OCI-LY7 (cell line): ENCODE results near the gene BAIAP2. TPM values are rescaled to one million over a fixed set of nuclear protein-coding genes. Genes with fewer than 3 reads are reported as not detected.

Experiments used
- BruUV-seq: library from RNA; stranded (reverse); fragments of 400-500 nt; replicated peaks from 2 replicates; lab custom pipeline; 2021; lab: Mats Ljungman, UMichigan
- CTCF ChIA-PET: fragments of 300-600 bp; sonication (Branson Sonifier 250); formaldehyde crosslinking; loops from one replicate; lab custom pipeline; 2022; ENCODE audit warnings: antibody characterized with exemption; ENCODE audit not compliant: unreplicated experiment; lab: Charles Lee
- POLR2A ChIA-PET: fragments of 300-600 bp; sonication (Branson Sonifier 250); formaldehyde crosslinking; loops from one replicate; lab custom pipeline; 2022; ENCODE audit warnings: antibody characterized with exemption; lab: Charles Lee
- DNase-seq: peaks from one replicate; pipeline ENCODE4 v3.0.0-alpha.2; 2015; ENCODE audit warnings: low spot score
- H2AFZ ChIP-seq: fragments of 200-600 bp; sonication (generic), shearing (Covaris generic); 2 replicates; pipeline ENCODE4 v1.6.1; 2014; ENCODE audit warnings: mild to moderate bottlenecking, antibody characterized with exemption, low read length, moderate library complexity
- H3K27ac ChIP-seq: fragments of 200-600 bp; sonication (generic); 2 replicates; pipeline ENCODE4 v1.5.1; 2014; ENCODE audit warnings: mixed run types, low read depth, mild to moderate bottlenecking, moderate library complexity, low read length, inconsistent platforms; ENCODE audit not compliant: poor library complexity, severe bottlenecking
- H3K36me3 ChIP-seq: fragments of 200-600 bp; sonication (generic); 2 replicates; pipeline ENCODE4 v1.6.1; 2014; ENCODE audit warnings: mild to moderate bottlenecking, antibody characterized with exemption, low read length, moderate library complexity, mixed read lengths; ENCODE audit not compliant: insufficient read depth
- H3K4me1 ChIP-seq: fragments of 200-600 bp; sonication (generic); 2 replicates; pipeline ENCODE4 v1.5.1; 2014; ENCODE audit warnings: mild to moderate bottlenecking, low read length; ENCODE audit not compliant: insufficient read depth, poor library complexity, severe bottlenecking
- H3K4me2 ChIP-seq: fragments of 200-600 bp; sonication (generic); 2 replicates; pipeline ENCODE4 v1.6.1; 2014; ENCODE audit warnings: mild to moderate bottlenecking, low read length
- H3K4me3 ChIP-seq: fragments of 200-600 bp; sonication (generic); 2 replicates; pipeline ENCODE4 v1.5.1; 2014; ENCODE audit warnings: mild to moderate bottlenecking, low read depth, low read length; ENCODE audit not compliant: poor library complexity, severe bottlenecking
- H3K79me2 ChIP-seq: fragments of 200-600 bp; sonication (generic); 2 replicates; pipeline ENCODE4 v1.6.1; 2016; ENCODE audit warnings: low read depth, mild to moderate bottlenecking, low read length, moderate library complexity, mixed read lengths; ENCODE audit not compliant: insufficient read depth
- H3K9me2 ChIP-seq: fragments of 200-600 bp; sonication (generic); 2 replicates; pipeline ENCODE4 v1.6.1; 2016; ENCODE audit warnings: mild to moderate bottlenecking, low read length, mixed read lengths; ENCODE audit not compliant: insufficient read depth
- H3K9me3 ChIP-seq: fragments of 200-600 bp; sonication (generic); 2 replicates; pipeline ENCODE4 v1.6.1; 2014; ENCODE audit warnings: mild to moderate bottlenecking, mixed run types, low read length, mixed read lengths
- H4K20me1 ChIP-seq: fragments of 200-600 bp; sonication (generic); 2 replicates; pipeline ENCODE4 v1.6.1; 2014; ENCODE audit warnings: mild to moderate bottlenecking, antibody characterized with exemption, low read length, moderate library complexity, mixed read lengths; ENCODE audit not compliant: insufficient read depth
- EZH2phosphoT487 ChIP-seq: fragments of 200-600 bp; sonication (generic); IDR thresholded peaks from 2 replicates; pipeline ENCODE4 v1.6.1; 2018; ENCODE audit warnings: low read depth, borderline replicate concordance, mild to moderate bottlenecking, mixed run types, antibody characterized with exemption, low read length, moderate library complexity, mixed read lengths
- intact Hi-C: fragments of 100-400 bp; cut with micrococcal nuclease; formaldehyde crosslinking; loops from one replicate; pipeline ENCODE4 v1.10.0; 2022; ENCODE audit not compliant: unreplicated experiment
- total RNA-seq, 2 experiments: library from RNA; depleted of rRNA in 1 of 2; stranded (reverse); fragments of >200 nt in 1 of 2; shearing (Covaris generic) in 1 of 2; gene quantifications; 2 replicates each; pipeline ENCODE4 v1.2.3, GENCODE V29; 2014 to 2022
- TF ChIP-seq, protein P1 (sequence below): fragments of 200-600 bp; sonication (generic); conservative IDR thresholded peaks from 2 replicates; pipeline ENCODE4 v1.5.1; 2014; ENCODE audit warnings: mild to moderate bottlenecking, antibody characterized with exemption, low read length, moderate library complexity, mixed read lengths

BAIAP2 gene
- total RNA-seq, 2 experiments from 2014 or later = 2.1 to 2.3 TPM

DNA sequence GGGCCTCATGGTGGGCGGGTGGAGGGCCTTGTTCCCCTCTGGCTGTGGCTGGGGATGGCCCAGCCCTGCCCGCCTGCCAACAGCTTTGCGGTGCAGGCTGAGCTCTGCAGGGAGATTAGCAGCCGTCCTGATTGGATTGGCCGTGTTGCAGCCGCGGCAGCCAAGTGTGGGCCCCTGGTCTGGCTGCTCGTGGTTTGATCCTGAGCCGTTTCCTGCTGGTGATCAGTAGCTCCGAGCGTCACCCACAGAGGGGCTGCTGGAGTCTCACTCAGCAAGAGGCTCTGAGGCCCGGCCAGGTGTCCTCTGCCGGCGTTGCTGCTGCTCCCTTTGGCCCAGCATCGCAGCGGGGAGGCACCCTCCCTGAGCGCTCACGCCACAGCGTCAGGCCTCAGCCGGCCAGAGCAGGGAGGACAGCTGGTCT, 32.5 kb downstream of the BAIAP2 start:
- no peaks in the 10 kb centered on the region for H3K4me1 ChIP-seq

DNA sequence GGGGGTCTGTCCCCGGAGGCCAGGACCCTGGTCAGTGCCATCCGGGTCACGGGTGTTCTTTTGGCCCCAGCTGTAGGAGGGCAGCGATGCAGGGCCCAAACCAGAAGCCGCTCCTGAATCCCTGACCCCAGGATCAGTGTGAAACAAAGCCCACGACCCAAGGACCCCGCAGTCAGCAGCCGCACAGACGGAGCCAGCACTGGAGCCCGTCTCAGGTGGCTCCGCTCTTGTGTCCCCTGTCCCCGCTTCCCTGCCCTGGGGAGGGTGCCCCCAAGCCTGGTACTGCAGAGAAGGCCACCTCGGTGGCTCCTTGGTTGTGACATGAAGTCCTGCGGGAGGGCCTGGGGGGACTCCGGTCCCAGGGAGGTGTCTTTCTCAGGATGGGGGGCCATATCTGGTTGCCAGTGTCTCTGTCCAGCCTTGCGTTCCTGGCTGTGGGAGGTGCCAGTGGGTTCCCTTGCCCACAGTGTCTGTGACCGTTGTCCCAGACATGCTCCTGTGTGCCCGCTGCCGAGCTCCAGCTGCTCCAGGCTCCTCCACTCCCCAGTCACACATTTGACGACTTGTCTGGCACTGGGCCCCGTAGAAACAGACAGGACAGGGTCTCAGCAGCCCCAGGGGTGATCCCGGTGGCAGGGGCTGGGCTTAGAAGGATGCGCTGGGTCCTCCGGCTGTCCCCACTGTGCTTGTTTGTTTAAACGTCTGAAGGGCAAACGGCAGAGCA, 33.6 kb downstream of the BAIAP2 start:
- Histone ChIP-seq H3K4me1 (no peaks in the 10 kb centered on the region), H4K20me1 (no peaks in the 10 kb centered on the region), H3K27ac (no peak overlapping the region), H3K79me2 (no peaks in the 10 kb centered on the region), H3K9me2 (no peaks in the 10 kb centered on the region), H2AFZ (no peak overlapping the region), H3K9me3 (no peaks in the 10 kb centered on the region), H3K4me3 (no peak overlapping the region), H3K4me2 (no peak overlapping the region), H3K36me3 (no peaks in the 10 kb centered on the region)
- BruUV-seq = no TSS peak
- ChIA-PET POLR2A (no interaction called here), CTCF (no interaction called here)
- TF ChIP-seq EZH2phosphoT487 = no peak
- TF ChIP-seq, protein P1, sequence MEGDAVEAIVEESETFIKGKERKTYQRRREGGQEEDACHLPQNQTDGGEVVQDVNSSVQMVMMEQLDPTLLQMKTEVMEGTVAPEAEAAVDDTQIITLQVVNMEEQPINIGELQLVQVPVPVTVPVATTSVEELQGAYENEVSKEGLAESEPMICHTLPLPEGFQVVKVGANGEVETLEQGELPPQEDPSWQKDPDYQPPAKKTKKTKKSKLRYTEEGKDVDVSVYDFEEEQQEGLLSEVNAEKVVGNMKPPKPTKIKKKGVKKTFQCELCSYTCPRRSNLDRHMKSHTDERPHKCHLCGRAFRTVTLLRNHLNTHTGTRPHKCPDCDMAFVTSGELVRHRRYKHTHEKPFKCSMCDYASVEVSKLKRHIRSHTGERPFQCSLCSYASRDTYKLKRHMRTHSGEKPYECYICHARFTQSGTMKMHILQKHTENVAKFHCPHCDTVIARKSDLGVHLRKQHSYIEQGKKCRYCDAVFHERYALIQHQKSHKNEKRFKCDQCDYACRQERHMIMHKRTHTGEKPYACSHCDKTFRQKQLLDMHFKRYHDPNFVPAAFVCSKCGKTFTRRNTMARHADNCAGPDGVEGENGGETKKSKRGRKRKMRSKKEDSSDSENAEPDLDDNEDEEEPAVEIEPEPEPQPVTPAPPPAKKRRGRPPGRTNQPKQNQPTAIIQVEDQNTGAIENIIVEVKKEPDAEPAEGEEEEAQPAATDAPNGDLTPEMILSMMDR = no peak
- no peak for DNase-seq
- intact Hi-C loops = no loop called here

More for the DNA sequence above, 32.5 kb downstream of the BAIAP2 start:
- no TSS peak for BruUV-seq
- Histone ChIP-seq H3K9me3 (no peaks in the 10 kb centered on the region), H3K4me2 (no peak overlapping the region), H2AFZ (no peak overlapping the region), H3K79me2 (no peaks in the 10 kb centered on the region), H3K27ac (no peak overlapping the region), H3K4me3 (no peak overlapping the region), H3K36me3 (no peaks in the 10 kb centered on the region), H4K20me1 (no peaks in the 10 kb centered on the region), H3K9me2 (no peaks in the 10 kb centered on the region)
- no peak for TF ChIP-seq EZH2phosphoT487
- TF ChIP-seq, protein P1 = no peak
- ChIA-PET CTCF (no interaction called here), POLR2A (no interaction called here)
- intact Hi-C loops = no loop called here
- no peak for DNase-seq

DNA sequence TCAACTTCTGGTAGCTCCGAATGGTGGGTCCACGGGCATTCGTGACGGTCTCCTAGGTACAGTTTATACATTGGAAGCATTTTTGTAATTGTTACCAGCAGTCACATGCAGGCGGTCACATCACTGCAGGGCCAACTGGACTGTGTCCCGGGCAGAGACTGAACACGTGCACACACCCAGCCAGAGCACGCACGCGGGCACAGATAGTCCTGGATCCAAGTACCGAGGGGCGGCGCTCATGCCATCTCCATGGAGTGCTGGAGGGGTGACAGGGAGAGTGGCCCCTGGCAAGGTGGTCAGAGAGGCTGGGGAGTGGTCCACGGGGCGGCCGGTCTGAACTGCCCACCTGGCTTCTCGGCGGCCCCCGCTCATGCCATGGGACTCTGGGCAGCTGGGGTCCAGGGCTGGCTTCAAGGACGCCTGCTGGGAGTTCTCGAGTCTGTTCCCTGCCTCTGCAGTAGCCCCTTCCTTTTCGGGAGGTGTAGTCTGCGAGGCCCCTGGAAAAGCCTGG, 34.2 kb downstream of the BAIAP2 start:
- intact Hi-C loops = no loop called here
- no peak for TF ChIP-seq EZH2phosphoT487
- TF ChIP-seq, protein P1 = no peak
- BruUV-seq = no TSS peak
- no peak overlapping the region for H3K4me2 ChIP-seq
- no peaks in the 10 kb centered on the region for H3K9me2 ChIP-seq
- no peak overlapping the region for H2AFZ ChIP-seq
- H3K4me1 ChIP-seq = no peaks in the 10 kb centered on the region
- CTCF ChIA-PET = no interaction called here
- H3K9me3 ChIP-seq = no peaks in the 10 kb centered on the region
- H4K20me1 ChIP-seq = no peaks in the 10 kb centered on the region
- DNase-seq = no peak
- no peak overlapping the region for H3K27ac ChIP-seq
- no peaks in the 10 kb centered on the region for H3K79me2 ChIP-seq
- H3K36me3 ChIP-seq = no peaks in the 10 kb centered on the region
- POLR2A ChIA-PET = no interaction called here
- H3K4me3 ChIP-seq = no peak overlapping the region
